ENCODE measurements around the gene MEGF11.

The MEGF11 gene

DNA sequence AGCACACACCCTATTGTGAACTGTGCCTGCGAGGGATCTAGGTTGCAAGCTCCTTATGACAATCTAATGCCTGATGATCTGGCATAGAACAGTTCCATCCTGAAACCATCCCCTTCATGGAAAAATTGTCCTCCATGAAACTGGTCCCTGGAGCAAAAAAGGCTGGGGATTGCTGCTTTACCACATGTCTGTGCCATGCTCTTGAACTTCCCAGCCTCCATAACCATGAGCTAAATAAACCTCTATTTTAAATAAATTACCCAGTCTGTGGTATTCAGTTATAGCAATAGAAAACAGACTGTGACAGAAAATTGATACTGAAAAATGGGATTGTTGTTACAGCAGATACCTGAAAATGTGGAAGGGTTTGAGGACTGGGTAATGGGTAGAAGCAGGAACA is 221.5 kb downstream of the MEGF11 start:
- peaks cover 8% of the 10 kb centered on the region; the same call in 1 of the 2 replicates for H3K9me3 ChIP-seq (ENCODE audit: insufficient read depth, low read length)
- no peak overlapping the region for H3K4me3 ChIP-seq (ENCODE audit: insufficient read length, low read depth)
- DNase-seq (ENCODE audit: low read depth, low spot score): no peak
- H3K9ac ChIP-seq (ENCODE audit: insufficient read length, low read depth): no peak overlapping the region
- H3K36me3 ChIP-seq (ENCODE audit: insufficient read depth, insufficient read length, low read length): no peaks in the 10 kb centered on the region
- no peaks in the 10 kb centered on the region for H3K4me1 ChIP-seq (ENCODE audit: insufficient read depth, insufficient read length)
- TF ChIP-seq SUZ12 (IDR thresholded peaks at IDR 0.05; ENCODE audit: extremely low read depth, insufficient read depth, insufficient read length) (no peak), YY1 (IDR thresholded peaks at IDR 0.05; ENCODE audit: insufficient read depth, insufficient read length) (no peak), ZNF274 (IDR thresholded peaks at IDR 0.05; ENCODE audit: low read depth, low read length) (no peak)
- no peaks in the 10 kb centered on the region for H3K27me3 ChIP-seq (ENCODE audit: insufficient read depth, insufficient read length)

DNA sequence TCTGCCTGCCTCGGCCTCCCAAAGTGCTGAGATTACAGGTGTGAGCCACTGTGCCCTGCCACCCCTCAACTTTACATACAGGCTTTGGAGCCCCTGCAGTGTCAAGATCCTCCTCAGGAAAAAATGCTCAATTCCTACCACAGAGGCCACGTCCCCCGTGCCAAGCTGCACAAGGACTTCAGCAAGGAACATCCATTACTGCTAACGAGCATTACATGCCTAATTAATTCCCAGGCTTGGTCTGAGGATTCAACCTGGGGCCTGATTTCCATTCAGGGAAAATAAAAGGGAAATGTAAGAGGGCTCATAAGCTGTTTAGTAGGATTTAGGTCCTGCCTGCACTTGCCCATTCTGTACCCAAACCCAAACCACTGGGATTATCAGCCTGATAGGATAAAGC is 222.9 kb downstream of the MEGF11 start:
- TF ChIP-seq YY1 (IDR thresholded peaks at IDR 0.05; ENCODE audit: insufficient read depth, insufficient read length) (no peak), SUZ12 (IDR thresholded peaks at IDR 0.05; ENCODE audit: extremely low read depth, insufficient read depth, insufficient read length) (no peak), ZNF274 (IDR thresholded peaks at IDR 0.05; ENCODE audit: low read depth, low read length) (no peak)
- Histone ChIP-seq H3K9me3 (ENCODE audit: insufficient read depth, low read length) (peaks cover 8% of the 10 kb centered on the region; the same call in 1 of the 2 replicates), H3K9ac (ENCODE audit: insufficient read length, low read depth) (no peak overlapping the region), H3K4me3 (ENCODE audit: insufficient read length, low read depth) (no peak overlapping the region), H3K36me3 (ENCODE audit: insufficient read depth, insufficient read length, low read length) (no peaks in the 10 kb centered on the region), H3K4me1 (ENCODE audit: insufficient read depth, insufficient read length) (no peaks in the 10 kb centered on the region), H3K27me3 (ENCODE audit: insufficient read depth, insufficient read length) (no peaks in the 10 kb centered on the region)
- DNase-seq (ENCODE audit: low read depth, low spot score): no peak

DNA sequence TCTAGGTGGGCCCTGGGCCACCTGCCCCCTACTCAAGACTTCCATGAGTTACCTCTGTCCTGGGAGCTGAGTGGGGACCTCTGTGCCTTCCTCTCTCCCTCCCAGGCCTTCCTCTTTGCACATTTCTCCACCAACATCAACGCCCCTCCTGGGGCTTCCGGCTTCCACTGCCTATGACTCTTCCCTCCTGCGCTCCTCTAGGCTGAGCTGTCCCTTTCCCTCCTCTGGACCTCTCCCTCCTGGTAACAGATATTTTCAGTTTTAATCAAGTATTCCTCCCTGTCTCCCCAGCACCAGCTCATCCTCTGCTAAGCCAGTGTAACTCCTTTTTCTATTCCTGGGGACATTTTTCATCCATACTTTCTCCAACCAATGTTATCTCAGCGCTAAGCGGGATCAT is 223.9 kb downstream of the MEGF11 start:
- TF ChIP-seq SUZ12 (IDR thresholded peaks at IDR 0.05; ENCODE audit: extremely low read depth, insufficient read depth, insufficient read length) (no peak), YY1 (IDR thresholded peaks at IDR 0.05; ENCODE audit: insufficient read depth, insufficient read length) (no peak), ZNF274 (IDR thresholded peaks at IDR 0.05; ENCODE audit: low read depth, low read length) (no peak)
- Histone ChIP-seq H3K36me3 (ENCODE audit: insufficient read depth, insufficient read length, low read length) (no peaks in the 10 kb centered on the region), H3K9me3 (ENCODE audit: insufficient read depth, low read length) (peaks cover 8% of the 10 kb centered on the region; the same call in 1 of the 2 replicates), H3K4me1 (ENCODE audit: insufficient read depth, insufficient read length) (peaks cover 5% of the 10 kb centered on the region), H3K4me3 (ENCODE audit: insufficient read length, low read depth) (no peak overlapping the region), H3K27me3 (ENCODE audit: insufficient read depth, insufficient read length) (no peaks in the 10 kb centered on the region), H3K9ac (ENCODE audit: insufficient read length, low read depth) (no peak overlapping the region)
- no peak for DNase-seq (ENCODE audit: low read depth, low spot score)

DNA sequence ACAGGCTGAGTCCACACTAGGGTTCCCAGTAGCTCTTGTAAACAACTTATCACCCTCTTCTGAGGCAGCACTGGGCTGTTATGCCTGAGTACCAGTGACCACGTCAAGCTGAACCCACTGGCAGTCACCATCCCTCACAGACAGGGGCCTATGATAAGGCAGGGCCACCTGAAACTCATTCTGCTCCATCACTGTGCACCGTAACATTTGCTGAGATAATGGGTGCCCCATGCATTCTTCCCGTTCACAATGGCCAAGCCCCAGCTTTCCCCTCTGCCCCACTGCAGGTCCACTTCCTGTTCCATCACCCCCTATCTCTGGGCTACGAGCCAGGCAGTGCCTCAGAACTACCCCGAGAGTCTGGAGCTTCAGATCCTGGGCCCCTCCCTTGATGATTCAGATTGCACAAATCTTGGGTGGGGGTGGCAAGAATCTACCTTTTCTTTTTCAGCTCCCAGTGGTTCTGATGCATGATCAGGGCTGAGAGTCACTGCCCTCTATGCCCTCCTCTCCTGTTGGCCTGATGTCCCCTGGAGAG is 226.2 kb downstream of the MEGF11 start:
- Histone ChIP-seq H3K9me3 (ENCODE audit: insufficient read depth, low read length) (peaks cover 8% of the 10 kb centered on the region; the same call in 1 of the 2 replicates), H3K27me3 (ENCODE audit: insufficient read depth, insufficient read length) (no peaks in the 10 kb centered on the region), H3K4me1 (ENCODE audit: insufficient read depth, insufficient read length) (peaks cover 15% of the 10 kb centered on the region), H3K4me3 (ENCODE audit: insufficient read length, low read depth) (no peak overlapping the region), H3K36me3 (ENCODE audit: insufficient read depth, insufficient read length, low read length) (no peaks in the 10 kb centered on the region), H3K9ac (ENCODE audit: insufficient read length, low read depth) (no peak overlapping the region)
- no peak for DNase-seq (ENCODE audit: low read depth, low spot score)
- TF ChIP-seq ZNF274 (IDR thresholded peaks at IDR 0.05; ENCODE audit: low read depth, low read length) (no peak), YY1 (IDR thresholded peaks at IDR 0.05; ENCODE audit: insufficient read depth, insufficient read length) (no peak), SUZ12 (IDR thresholded peaks at IDR 0.05; ENCODE audit: extremely low read depth, insufficient read depth, insufficient read length) (no peak)

DNA sequence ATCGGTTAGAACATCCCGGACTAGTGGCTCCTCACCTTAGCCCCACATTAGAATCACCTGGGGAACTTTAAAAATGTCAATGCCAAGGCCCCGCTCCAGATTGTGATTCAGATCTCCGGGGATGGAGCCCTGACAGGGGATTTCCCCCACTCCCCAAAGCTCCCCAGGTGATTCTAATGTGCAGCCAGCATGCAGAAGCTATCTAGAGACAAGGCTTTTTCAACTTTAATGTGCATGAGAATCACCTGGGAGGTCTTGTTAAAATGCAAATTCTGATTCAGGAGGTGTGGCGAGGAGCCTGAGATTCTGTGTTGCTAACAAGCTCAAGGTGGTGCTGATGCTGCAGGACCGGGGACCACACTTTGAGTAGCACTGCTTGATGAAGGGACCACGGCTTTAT is 227.6 kb downstream of the MEGF11 start:
- no peaks in the 10 kb centered on the region for H3K9me3 ChIP-seq (ENCODE audit: insufficient read depth, low read length)
- H3K36me3 ChIP-seq (ENCODE audit: insufficient read depth, insufficient read length, low read length): no peaks in the 10 kb centered on the region
- peaks cover 15% of the 10 kb centered on the region for H3K4me1 ChIP-seq (ENCODE audit: insufficient read depth, insufficient read length)
- no peak overlapping the region for H3K9ac ChIP-seq (ENCODE audit: insufficient read length, low read depth)
- peak; percentile 66 for DNase-seq (ENCODE audit: low read depth, low spot score)
- H3K27me3 ChIP-seq (ENCODE audit: insufficient read depth, insufficient read length): no peaks in the 10 kb centered on the region
- TF ChIP-seq SUZ12 (IDR thresholded peaks at IDR 0.05; ENCODE audit: extremely low read depth, insufficient read depth, insufficient read length): no peak
- TF ChIP-seq ZNF274 (IDR thresholded peaks at IDR 0.05; ENCODE audit: low read depth, low read length): no peak
- no peak overlapping the region for H3K4me3 ChIP-seq (ENCODE audit: insufficient read length, low read depth)

DNA sequence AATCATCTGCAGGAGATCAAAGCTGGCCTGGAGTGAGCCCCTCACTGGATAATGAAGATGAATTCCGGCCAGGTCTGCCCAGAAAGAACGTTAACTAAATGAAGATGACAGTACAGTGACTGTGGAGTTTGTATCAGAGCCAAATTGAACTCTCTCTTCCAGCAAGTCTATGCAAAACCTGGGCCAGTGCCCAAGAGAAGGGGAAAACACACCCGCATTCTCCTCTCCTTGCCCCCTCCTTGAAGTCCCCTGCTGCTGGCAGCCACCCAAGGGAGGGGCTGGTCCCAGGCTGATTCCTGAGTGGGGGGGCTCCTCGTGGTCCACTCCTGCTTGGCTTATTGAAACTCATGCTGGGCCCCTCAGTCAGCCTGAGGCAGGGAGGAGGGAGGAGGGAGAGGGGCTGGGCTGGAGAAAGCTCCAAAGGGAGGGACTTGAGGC is 228.5 kb downstream of the MEGF11 start:
- Histone ChIP-seq H3K27me3 (ENCODE audit: insufficient read depth, insufficient read length) (no peaks in the 10 kb centered on the region), H3K4me1 (ENCODE audit: insufficient read depth, insufficient read length) (peaks cover 15% of the 10 kb centered on the region), H3K9me3 (ENCODE audit: insufficient read depth, low read length) (no peaks in the 10 kb centered on the region), H3K36me3 (ENCODE audit: insufficient read depth, insufficient read length, low read length) (no peaks in the 10 kb centered on the region), H3K4me3 (ENCODE audit: insufficient read length, low read depth) (no peak overlapping the region), H3K9ac (ENCODE audit: insufficient read length, low read depth) (no peak overlapping the region)
- TF ChIP-seq YY1 (IDR thresholded peaks at IDR 0.05; ENCODE audit: insufficient read depth, insufficient read length) (no peak), ZNF274 (IDR thresholded peaks at IDR 0.05; ENCODE audit: low read depth, low read length) (no peak), SUZ12 (IDR thresholded peaks at IDR 0.05; ENCODE audit: extremely low read depth, insufficient read depth, insufficient read length) (no peak)
- no peak for DNase-seq (ENCODE audit: low read depth, low spot score)

DNA sequence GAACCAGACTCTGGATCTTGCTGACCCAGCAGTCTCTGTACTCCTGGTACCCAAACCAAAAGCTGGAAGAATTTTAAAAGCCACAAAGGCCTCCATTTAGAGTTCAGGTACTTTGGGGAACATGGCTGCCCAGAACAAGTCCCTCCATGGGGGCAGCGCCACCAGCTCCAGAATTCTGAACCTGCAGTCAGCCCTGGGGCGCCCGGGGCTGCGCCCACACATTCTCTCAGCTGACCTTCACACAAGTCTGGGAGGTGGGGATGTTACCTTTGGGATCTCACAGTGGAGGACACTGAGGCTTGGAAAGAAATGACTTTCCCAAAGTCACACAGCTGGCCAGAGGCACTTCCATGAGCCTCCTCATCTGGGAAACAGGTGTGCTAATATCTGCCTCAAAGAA is 229.4 kb downstream of the MEGF11 start:
- DNase-seq (ENCODE audit: low read depth, low spot score): no peak
- H3K36me3 ChIP-seq (ENCODE audit: insufficient read depth, insufficient read length, low read length): no peaks in the 10 kb centered on the region
- no peak overlapping the region for H3K9ac ChIP-seq (ENCODE audit: insufficient read length, low read depth)
- H3K4me1 ChIP-seq (ENCODE audit: insufficient read depth, insufficient read length): peaks cover 15% of the 10 kb centered on the region
- TF ChIP-seq SUZ12 (IDR thresholded peaks at IDR 0.05; ENCODE audit: extremely low read depth, insufficient read depth, insufficient read length) (no peak), ZNF274 (IDR thresholded peaks at IDR 0.05; ENCODE audit: low read depth, low read length) (no peak), YY1 (IDR thresholded peaks at IDR 0.05; ENCODE audit: insufficient read depth, insufficient read length) (no peak)
- H3K27me3 ChIP-seq (ENCODE audit: insufficient read depth, insufficient read length): no peaks in the 10 kb centered on the region
- H3K4me3 ChIP-seq (ENCODE audit: insufficient read length, low read depth): no peak overlapping the region
- H3K9me3 ChIP-seq (ENCODE audit: insufficient read depth, low read length): no peaks in the 10 kb centered on the region
